ENCODE measurements around the gene PTGER1. TPM values are rescaled to one million over a fixed set of nuclear protein-coding genes. Genes with fewer than 3 reads are reported as not detected.

Gene PTGER1
- total RNA-seq, 2 experiments from 2014 or later, result 0.34 to 0.36 TPM

DNA sequence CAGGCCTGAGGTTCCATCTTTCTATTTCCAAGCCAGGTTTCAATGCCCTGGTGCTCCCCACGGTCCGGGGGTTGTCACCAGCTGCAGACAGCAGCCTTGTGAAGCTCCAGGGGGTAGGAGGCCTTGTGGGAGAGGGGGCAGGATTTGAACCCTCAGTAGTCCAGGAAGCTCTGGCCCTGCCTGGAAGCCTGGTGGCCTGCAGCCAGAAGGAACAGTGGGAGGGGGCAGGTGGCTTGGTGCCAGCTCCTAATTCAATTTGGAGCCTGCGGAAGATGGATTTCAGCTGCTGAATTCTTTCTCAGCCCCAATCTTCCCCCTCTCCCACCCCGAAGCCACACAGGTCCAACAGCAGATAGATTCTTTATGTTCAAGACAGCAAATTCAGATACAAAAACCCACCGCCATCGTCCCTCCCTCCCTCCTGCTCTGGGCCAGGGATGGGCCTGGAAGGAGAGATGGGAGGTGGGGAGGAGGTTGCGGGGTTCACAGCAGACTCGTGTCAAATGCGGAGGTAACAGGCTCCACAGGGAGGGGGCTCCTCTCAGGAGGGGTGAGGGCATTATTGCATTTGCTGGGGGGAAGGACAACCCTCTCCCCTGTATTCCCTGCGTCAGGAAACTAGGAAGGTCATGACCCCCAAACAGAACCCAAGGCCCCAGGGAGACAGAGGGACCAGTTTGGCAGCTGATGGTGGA, 2.4 kb upstream of the PTGER1 start:
- Mint-ChIP-seq H3K36me3 (peaks cover 4% of the 10 kb centered on the region), H3K4me1 (peaks cover 23% of the 10 kb centered on the region), H3K27ac (no peak overlapping the region), H3K9me3 (no peaks in the 10 kb centered on the region), H3K4me3 (no peak overlapping the region), H3K27me3 (peaks cover 14% of the 10 kb centered on the region)
- POLR2A ChIA-PET, result interaction anchor here (0.6 kb wide), 1 partner anchor 116 kb away, joined by 3 read pairs; no protein-coding TSS in a partner anchor
- no peak for DNase-seq
- ATAC-seq (ENCODE audit: low read depth), result no peak

DNA sequence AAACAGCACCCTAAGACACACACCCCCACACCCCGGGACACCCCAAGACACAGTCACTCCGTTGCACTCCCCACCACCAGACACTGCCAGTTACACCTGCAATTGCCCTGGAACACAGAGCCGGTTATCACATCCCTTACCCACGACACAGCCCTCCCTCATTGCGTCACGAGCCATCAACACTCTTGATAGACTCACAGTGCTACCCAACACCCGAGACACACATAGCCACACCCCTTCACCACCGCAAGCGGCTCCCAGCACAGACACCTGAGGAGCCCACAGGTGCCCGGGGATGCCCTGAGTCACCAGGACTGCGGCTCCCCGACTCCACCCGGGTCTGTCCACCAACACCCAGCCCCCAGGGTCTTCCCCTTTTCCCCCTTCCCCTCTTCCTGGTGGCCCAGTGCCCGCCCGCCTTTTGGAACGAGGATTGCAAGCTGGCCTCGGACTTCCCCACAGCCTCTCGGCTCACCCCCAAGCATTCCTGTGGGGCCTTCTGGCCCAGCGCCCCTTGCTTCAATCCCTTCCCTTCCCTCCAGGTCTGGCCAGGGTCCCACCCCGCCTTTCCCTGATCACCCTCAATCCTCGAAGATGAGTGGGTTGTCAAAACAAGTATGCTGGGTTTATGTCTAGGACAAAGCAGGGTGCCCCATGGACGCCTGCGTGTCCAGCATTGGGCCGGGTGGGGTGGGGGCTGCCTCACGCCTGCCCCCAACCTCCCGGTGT, 1.7 kb upstream of the PTGER1 start:
- DNase-seq (no peak), ATAC-seq (ENCODE audit: low read depth) (no peak)
- POLR2A ChIA-PET, result no interaction called here
- H3K27me3 Mint-ChIP-seq, result peaks cover 15% of the 10 kb centered on the region
- H3K36me3 Mint-ChIP-seq, result peaks cover 4% of the 10 kb centered on the region
- H3K27ac Mint-ChIP-seq, result peak overlapping the region; percentile 31
- H3K4me3 Mint-ChIP-seq, result no peak overlapping the region
- H3K4me1 Mint-ChIP-seq, result peaks cover 26% of the 10 kb centered on the region
- no peaks in the 10 kb centered on the region for H3K9me3 Mint-ChIP-seq

GRCh38 chr19:14476327-14476672, 1.1 kb upstream of the PTGER1 start:
- Mint-ChIP-seq H3K9me3 (no peaks in the 10 kb centered on the region), H3K27ac (no peak overlapping the region), H3K4me1 (peaks cover 27% of the 10 kb centered on the region), H3K27me3 (peaks cover 15% of the 10 kb centered on the region), H3K4me3 (no peak overlapping the region), H3K36me3 (peaks cover 4% of the 10 kb centered on the region)
- DNase-seq (no peak), ATAC-seq (ENCODE audit: low read depth) (no peak)
- POLR2A ChIA-PET, result no interaction called here

- Mint-ChIP-seq H3K27ac (no peak overlapping the region), H3K9me3 (no peaks in the 10 kb centered on the region), H3K27me3 (peaks cover 15% of the 10 kb centered on the region), H3K4me1 (peaks cover 27% of the 10 kb centered on the region), H3K36me3 (peaks cover 4% of the 10 kb centered on the region), H3K4me3 (peak overlapping the region; percentile 64)
- ATAC-seq (ENCODE audit: low read depth) (no peak), DNase-seq (no peak)
- POLR2A ChIA-PET, result interaction anchor here (0.7 to 1.0 kb wide), 2 partner anchors 9 to 338 kb away, joined by 3 read pairs; no protein-coding TSS in a partner anchor
These were observed 327 bp downstream of the PTGER1 start for GRCh38 chr19:14474827-14475226.

DNA sequence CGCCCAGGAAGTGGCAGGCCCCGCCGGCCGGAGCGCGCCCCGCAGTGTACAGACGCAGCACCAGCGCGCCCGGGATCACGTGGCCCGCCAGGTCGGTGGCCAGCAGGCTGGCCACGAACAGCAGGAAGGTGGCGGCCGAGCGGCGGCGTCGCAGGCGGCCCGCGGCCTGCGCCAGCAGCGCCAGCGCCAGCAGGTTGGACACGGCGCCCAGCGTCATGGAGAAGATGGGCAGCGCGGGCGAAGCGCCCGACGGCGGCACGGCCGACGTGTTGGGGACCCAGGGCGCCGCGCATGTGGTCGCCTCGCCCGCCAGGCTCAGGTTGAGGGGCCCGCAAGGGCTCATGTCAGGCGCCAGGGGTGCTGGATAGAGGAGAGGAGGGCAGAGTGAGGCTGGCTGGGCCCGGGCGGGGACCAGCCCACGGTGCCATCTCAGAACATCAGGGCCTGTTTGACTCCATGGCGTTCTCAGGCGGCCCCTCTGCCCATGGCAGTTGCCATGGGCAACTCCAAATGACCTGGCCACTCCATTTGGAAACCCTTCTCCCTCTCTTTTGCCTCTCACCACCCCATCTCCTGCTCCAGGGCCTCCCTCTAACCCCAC, 1.1 kb downstream of the PTGER1 start:
- peaks cover 15% of the 10 kb centered on the region for H3K27me3 Mint-ChIP-seq
- POLR2A ChIA-PET, result no interaction called here
- ATAC-seq (ENCODE audit: low read depth), result no peak
- peaks cover 4% of the 10 kb centered on the region for H3K36me3 Mint-ChIP-seq
- DNase-seq, result no peak
- no peak overlapping the region for H3K27ac Mint-ChIP-seq
- peaks cover 27% of the 10 kb centered on the region for H3K4me1 Mint-ChIP-seq
- H3K9me3 Mint-ChIP-seq, result no peaks in the 10 kb centered on the region
- peak overlapping the region; percentile 64 for H3K4me3 Mint-ChIP-seq

DNA sequence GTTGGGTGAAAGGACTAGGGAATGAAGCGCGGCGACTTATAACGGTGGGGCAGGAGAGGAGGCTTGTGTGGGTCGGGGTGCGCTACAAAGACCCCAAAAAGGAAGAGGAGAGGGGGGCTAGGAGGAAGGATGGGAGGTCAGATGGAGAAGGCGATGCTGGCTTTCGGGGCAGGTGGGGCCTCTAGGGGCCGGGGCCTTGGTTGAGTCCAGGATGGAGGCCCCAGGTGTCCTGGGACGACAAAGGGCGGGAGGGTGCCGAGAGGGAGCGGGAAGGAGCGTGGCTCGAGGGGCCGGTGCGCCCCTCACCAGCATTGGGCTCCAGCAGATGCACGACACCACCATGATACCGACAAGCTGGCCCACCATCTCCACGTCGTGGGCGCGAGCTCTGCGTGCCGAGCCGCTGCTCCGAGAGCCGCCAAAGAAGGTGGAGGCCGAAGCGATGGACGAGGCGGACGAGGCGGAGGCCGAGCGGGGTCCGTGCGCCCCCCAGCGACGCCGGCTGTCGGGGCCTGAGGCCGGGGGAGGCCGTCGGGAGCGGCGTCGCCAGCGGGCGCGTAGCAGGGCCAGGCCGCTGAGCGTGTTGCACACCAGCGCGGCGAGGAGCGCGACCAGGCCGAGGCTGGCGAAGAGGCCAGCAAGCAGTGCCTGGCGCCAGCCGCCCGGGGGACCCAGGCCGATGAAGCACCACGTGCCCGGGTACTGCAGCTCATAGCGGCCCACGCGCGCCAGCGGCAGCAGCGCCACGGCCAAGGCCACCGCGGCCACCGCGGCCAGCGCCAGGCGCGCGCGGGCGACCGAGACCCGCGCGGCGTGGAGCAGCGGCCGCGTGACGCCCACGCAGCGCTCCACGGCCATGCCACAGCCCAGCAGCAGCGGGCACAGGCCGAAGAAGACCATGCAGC, 1.8 kb downstream of the PTGER1 start:
- Mint-ChIP-seq H3K27ac (no peak overlapping the region), H3K36me3 (peaks cover 5% of the 10 kb centered on the region), H3K9me3 (no peaks in the 10 kb centered on the region), H3K4me3 (peak overlapping the region; percentile 51), H3K4me1 (peaks cover 27% of the 10 kb centered on the region), H3K27me3 (peaks cover 15% of the 10 kb centered on the region)
- ATAC-seq (ENCODE audit: low read depth) (no peak), DNase-seq (peak; percentile 59)
- POLR2A ChIA-PET, result interaction anchor here (1.4 kb wide), 3 partner anchors 12 to 110 kb away, joined by 3 read pairs; no protein-coding TSS in a partner anchor

DNA sequence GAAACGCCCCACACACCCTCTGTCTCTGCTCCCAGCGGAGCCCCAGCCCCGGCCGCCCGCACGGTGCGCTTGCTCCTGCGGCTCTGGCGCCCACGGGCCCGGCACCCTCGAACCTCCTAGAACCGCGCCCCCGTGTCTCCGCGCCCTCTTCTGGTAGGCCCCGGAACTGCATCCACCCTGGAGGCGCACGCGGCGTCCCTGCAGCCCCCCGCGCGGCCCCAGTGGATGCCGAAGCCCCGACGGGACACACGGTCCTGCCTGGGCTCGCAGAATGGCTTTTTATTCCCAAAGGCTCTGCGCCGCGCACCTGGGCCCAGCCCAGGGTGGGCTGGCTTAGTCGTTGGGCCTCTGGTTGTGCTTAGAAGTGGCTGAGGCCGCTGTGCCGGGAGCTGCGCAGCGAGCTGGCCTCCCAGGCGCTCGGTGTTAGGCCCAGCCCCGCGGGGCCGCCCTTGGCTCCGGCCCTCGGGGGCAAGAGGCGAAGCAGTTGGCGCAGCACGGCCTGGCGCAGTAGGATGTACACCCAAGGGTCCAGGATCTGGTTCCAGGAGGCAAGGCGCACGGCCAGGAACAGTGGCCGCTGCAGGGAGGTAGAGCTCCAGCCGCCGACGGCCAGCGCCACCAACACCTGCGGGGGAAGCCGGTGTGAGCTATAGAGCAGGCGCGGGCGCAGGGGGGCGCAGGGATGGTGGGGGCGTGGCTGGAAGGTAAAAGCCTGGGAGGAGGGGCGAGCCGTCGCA, 2.8 kb downstream of the PTGER1 start:
- DNase-seq (peak; percentile 92), ATAC-seq (ENCODE audit: low read depth) (peak; percentile 67)
- POLR2A ChIA-PET, result interaction anchor here (1.4 kb wide), 3 partner anchors 13 to 109 kb away, joined by 3 read pairs; no protein-coding TSS in a partner anchor
- H3K27me3 Mint-ChIP-seq, result peaks cover 15% of the 10 kb centered on the region
- H3K4me3 Mint-ChIP-seq, result peak overlapping the region; percentile 51
- peaks cover 5% of the 10 kb centered on the region for H3K36me3 Mint-ChIP-seq
- peaks cover 27% of the 10 kb centered on the region for H3K4me1 Mint-ChIP-seq
- no peaks in the 10 kb centered on the region for H3K9me3 Mint-ChIP-seq
- no peak overlapping the region for H3K27ac Mint-ChIP-seq

- no peaks in the 10 kb centered on the region for H3K9me3 Mint-ChIP-seq
- H3K4me1 Mint-ChIP-seq, result peaks cover 26% of the 10 kb centered on the region
- no peak overlapping the region for H3K4me3 Mint-ChIP-seq
- H3K27ac Mint-ChIP-seq, result no peak overlapping the region
- H3K27me3 Mint-ChIP-seq, result peaks cover 15% of the 10 kb centered on the region
- DNase-seq (no peak), ATAC-seq (ENCODE audit: low read depth) (no peak)
- H3K36me3 Mint-ChIP-seq, result peaks cover 5% of the 10 kb centered on the region
- POLR2A ChIA-PET, result interaction anchor here (1.4 kb wide), 2 partner anchors 43 to 109 kb away, joined by 3 read pairs; no protein-coding TSS in a partner anchor
These were observed 3.5 kb downstream of the PTGER1 start for GRCh38 chr19:14471436-14472187.

DNA sequence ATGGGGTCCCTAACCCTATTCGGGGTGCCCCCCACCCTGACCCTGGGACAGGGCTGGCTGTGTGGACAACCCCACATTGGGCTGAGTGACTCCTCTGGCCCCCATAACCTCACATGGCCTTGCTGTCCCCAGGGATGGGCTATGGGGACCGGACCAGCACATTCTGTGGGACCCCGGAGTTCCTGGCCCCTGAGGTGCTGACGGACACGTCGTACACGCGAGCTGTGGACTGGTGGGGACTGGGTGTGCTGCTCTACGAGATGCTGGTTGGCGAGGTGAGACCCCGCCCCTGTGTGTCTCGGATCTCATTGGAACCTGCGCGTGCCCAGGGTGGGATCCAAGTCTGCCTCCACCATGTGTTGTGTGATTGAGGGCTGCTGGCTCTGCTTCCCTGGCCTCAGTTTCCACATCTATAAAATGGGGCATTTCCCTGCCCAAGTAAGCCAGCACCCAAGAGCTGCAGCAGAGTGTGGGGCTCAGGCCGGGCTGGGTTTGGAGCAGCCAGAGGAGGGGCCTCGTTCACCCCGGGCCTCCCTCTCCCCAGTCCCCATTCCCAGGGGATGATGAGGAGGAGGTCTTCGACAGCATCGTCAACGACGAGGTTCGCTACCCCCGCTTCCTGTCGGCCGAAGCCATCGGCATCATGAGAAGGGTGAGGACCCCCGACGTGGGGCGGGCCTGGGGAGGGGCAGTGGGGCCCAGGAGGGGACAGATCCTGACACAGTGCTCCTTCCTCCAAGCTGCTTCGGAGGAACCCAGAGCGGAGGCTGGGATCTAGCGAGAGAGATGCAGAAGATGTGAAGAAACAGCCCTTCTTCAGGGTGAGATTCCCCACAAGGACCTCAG, 4.9 kb downstream of the PTGER1 start:
- POLR2A ChIA-PET, result no interaction called here
- Mint-ChIP-seq H3K4me1 (peaks cover 16% of the 10 kb centered on the region), H3K27ac (no peak overlapping the region), H3K4me3 (no peak overlapping the region), H3K27me3 (peaks cover 15% of the 10 kb centered on the region), H3K9me3 (no peaks in the 10 kb centered on the region), H3K36me3 (peaks cover 8% of the 10 kb centered on the region)
- ATAC-seq (ENCODE audit: low read depth), result no peak
- no peak for DNase-seq

DNA sequence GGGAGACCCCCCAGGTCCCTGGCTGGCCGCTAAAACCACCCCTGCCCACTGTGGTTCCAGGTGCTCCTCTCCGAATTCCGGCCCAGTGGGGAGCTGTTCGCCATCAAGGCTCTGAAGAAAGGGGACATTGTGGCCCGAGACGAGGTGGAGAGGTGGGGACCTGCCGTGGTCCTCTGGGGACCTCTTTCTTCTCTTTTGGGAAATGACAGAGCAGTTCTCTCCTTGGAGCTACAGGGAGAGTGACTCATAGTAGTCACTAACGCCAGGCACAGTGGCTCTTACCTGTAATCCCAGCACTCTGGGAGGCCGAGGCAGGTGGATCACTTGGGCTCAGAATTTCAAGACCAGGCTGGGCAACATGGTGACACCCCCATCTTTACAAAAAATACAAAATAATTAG, 7.3 kb downstream of the PTGER1 start:
- H3K4me3 Mint-ChIP-seq, result no peak overlapping the region
- H3K36me3 Mint-ChIP-seq, result peaks cover 10% of the 10 kb centered on the region
- DNase-seq (no peak), ATAC-seq (ENCODE audit: low read depth) (no peak)
- H3K27ac Mint-ChIP-seq, result no peak overlapping the region
- H3K27me3 Mint-ChIP-seq, result peaks cover 4% of the 10 kb centered on the region
- H3K9me3 Mint-ChIP-seq, result no peaks in the 10 kb centered on the region
- POLR2A ChIA-PET, result interaction anchor here (0.6 to 1.6 kb wide), 3 partner anchors 8 to 1103 kb away, joined by 3 to 6 read pairs (median 3); partner anchors contain the start of gene PTGER1
- H3K4me1 Mint-ChIP-seq, result peaks cover 7% of the 10 kb centered on the region

DNA sequence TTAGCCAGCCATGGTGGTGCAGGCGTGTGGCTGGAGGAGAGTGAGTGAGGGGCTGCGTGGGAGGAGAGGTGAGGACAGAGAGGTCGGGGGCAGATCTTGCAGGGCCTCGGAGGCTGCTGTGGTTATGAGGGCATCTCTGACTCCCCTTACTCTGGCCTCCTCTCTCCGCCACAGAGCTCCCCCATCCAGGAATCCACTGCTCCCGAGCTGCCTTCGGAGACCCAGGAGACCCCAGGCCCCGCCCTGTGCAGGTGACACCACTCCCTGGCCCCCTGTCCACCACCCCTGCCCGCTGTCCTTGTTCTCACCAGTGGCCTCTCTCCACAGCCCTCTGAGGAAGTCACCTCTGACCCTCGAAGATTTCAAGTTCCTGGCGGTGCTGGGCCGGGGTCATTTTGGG, 7.8 kb downstream of the PTGER1 start:
- POLR2A ChIA-PET, result interaction anchor here (0.6 to 1.6 kb wide), 3 partner anchors 8 to 1102 kb away, joined by 3 to 6 read pairs (median 3); partner anchors contain the start of gene PTGER1
- H3K4me3 Mint-ChIP-seq, result no peak overlapping the region
- no peaks in the 10 kb centered on the region for H3K27me3 Mint-ChIP-seq

More for the DNA sequence above, 7.8 kb downstream of the PTGER1 start:
- Mint-ChIP-seq H3K27ac (no peak overlapping the region), H3K9me3 (no peaks in the 10 kb centered on the region), H3K4me1 (peaks cover 4% of the 10 kb centered on the region), H3K36me3 (peaks cover 10% of the 10 kb centered on the region)
- DNase-seq (no peak), ATAC-seq (ENCODE audit: low read depth) (no peak)

Data from activated naive CD8-positive, alpha-beta T cell treated with anti-CD3 and anti-CD28 coated beads, Interleukin-2, amount 10 ng/mL, durations not matched to agents 7 days and 5 days (primary cell).